Nephron (organoid): ENCODE data around the gene CAV2.

ENCODE experiments used
- H3K27ac Mint-ChIP-seq, 3 experiments: 2 replicates each; pipeline ENCODE4 v1.8.0; 2020; ENCODE audit warnings: mixed read lengths in 3 of 3, mild to moderate bottlenecking in 2 of 3, moderate library complexity in 1 of 3
- H3K27me3 Mint-ChIP-seq: 2 replicates; pipeline ENCODE4 v1.8.0; 2021; ENCODE audit warnings: low read depth, mild to moderate bottlenecking, moderate library complexity, mixed read lengths
- H3K36me3 Mint-ChIP-seq: 2 replicates; pipeline ENCODE4 v1.8.0; 2020; ENCODE audit warnings: low read depth, mixed read lengths
- H3K4me1 Mint-ChIP-seq: 2 replicates; pipeline ENCODE4 v1.8.0; 2020; ENCODE audit warnings: mixed read lengths
- H3K4me3 Mint-ChIP-seq, 3 experiments: 2 replicates each; pipeline ENCODE4 v1.8.0; 2020; ENCODE audit warnings: mild to moderate bottlenecking in 3 of 3, mixed read lengths in 3 of 3, moderate library complexity in 2 of 3
- H3K9me3 Mint-ChIP-seq: 2 replicates; pipeline ENCODE4 v1.8.0; 2020; ENCODE audit warnings: mixed read lengths
- TF ChIP-seq, protein P1 (sequence below), 3 experiments: fragments of 200-600 bp; sonication (generic); IDR thresholded peaks; one replicate each; pipeline ENCODE4 v1.5.0; 2021; ENCODE audit warnings: antibody characterized with exemption in 3 of 3; ENCODE audit not compliant: unreplicated experiment in 3 of 3

The CAV2 gene, protein sequence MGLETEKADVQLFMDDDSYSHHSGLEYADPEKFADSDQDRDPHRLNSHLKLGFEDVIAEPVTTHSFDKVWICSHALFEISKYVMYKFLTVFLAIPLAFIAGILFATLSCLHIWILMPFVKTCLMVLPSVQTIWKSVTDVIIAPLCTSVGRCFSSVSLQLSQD

DNA sequence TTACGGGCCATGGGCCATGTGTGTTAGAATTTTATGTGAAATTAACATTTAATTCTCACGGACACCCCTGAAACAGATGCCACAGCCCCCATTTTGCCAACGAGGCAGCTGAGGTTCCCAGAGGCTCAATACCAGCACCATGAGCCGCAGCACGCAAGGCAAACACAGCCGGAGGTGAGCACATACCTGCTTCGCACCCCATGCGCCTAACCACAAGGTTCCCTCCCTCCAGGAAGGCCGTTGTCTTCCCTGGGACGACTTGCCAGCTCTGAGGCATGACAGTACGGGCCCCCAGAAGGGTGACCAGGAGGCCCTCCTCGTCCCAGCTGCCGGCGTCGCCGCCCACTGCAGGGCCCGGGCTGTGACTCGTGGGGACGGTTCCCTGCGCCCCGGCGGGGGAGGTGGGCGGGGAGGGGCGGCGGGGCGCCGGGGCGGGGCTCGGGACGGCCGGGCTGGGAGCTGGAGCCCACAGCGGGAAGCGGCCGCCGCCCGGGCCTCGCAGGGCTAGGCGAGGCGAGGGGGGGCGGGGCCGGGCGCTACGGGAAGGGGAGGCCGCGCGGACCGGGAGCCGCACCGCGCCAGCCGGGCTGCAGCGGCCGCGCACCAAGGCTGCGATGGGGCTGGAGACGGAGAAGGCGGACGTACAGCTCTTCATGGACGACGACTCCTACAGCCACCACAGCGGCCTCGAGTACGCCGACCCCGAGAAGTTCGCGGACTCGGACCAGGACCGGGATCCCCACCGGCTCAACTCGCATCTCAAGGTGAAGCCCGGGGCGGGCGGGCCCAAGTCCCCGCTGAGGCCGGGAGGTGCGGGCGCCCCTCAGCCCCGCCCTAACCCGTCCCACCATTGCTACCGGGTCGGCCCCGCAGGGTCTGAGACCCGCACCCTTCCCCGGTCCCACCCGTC lies at the start of gene CAV2:
CAV2 (plus strand) TSS at position 571 of the 910 bp plus-strand sequence; CDS start at position 615, 44 bp downstream.
- Mint-ChIP-seq H3K4me3 (peak within 1 kb of the TSS; percentile 86 to 88 (median 86)), H3K36me3 (peaks cover 3% of the 10 kb centered on the region)

DNA sequence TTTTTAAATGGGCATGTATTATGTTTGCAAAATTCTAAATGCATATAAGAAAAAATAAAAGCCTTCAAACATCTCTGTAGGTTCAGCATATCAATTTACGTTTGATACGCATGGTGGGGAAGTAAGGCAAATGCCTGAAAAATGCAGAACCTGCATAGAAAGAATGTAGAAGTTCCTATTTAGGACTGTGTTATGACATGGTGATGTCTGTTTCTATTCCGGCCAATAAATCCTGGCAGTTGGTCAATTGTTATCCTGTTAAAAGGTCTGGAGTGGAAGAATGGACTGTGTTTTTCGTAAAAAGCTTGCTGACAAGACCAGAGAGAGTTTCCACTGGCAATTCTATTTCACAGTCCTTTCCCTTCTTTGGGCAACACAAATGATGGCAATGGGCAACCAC lies 49.6 kb upstream of the CAV2 start:
- no peaks in the 10 kb centered on the region for H3K4me1 Mint-ChIP-seq
- no peak overlapping the region for H3K27ac Mint-ChIP-seq
- H3K36me3 Mint-ChIP-seq: no peaks in the 10 kb centered on the region
- H3K27me3 Mint-ChIP-seq: no peaks in the 10 kb centered on the region
- TF ChIP-seq, protein P1, sequence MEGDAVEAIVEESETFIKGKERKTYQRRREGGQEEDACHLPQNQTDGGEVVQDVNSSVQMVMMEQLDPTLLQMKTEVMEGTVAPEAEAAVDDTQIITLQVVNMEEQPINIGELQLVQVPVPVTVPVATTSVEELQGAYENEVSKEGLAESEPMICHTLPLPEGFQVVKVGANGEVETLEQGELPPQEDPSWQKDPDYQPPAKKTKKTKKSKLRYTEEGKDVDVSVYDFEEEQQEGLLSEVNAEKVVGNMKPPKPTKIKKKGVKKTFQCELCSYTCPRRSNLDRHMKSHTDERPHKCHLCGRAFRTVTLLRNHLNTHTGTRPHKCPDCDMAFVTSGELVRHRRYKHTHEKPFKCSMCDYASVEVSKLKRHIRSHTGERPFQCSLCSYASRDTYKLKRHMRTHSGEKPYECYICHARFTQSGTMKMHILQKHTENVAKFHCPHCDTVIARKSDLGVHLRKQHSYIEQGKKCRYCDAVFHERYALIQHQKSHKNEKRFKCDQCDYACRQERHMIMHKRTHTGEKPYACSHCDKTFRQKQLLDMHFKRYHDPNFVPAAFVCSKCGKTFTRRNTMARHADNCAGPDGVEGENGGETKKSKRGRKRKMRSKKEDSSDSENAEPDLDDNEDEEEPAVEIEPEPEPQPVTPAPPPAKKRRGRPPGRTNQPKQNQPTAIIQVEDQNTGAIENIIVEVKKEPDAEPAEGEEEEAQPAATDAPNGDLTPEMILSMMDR (IDR thresholded peaks at IDR 0.05; ENCODE audit: unreplicated experiment in 3 of 3): no peak
- H3K4me3 Mint-ChIP-seq: no peak overlapping the region
- no peaks in the 10 kb centered on the region for H3K9me3 Mint-ChIP-seq

More for the DNA sequence above, at the start of gene CAV2:
- peaks cover 53% of the 10 kb centered on the region for H3K27me3 Mint-ChIP-seq
- peak within 1 kb of the TSS in 2 of 3 experiments; percentile 50 to 73 for H3K27ac Mint-ChIP-seq
- H3K4me1 Mint-ChIP-seq: peaks cover 6% of the 10 kb centered on the region
- TF ChIP-seq, protein P1 (IDR thresholded peaks at IDR 0.05; ENCODE audit: unreplicated experiment in 3 of 3): no peak
- H3K9me3 Mint-ChIP-seq: peaks cover 2% of the 10 kb centered on the region

DNA sequence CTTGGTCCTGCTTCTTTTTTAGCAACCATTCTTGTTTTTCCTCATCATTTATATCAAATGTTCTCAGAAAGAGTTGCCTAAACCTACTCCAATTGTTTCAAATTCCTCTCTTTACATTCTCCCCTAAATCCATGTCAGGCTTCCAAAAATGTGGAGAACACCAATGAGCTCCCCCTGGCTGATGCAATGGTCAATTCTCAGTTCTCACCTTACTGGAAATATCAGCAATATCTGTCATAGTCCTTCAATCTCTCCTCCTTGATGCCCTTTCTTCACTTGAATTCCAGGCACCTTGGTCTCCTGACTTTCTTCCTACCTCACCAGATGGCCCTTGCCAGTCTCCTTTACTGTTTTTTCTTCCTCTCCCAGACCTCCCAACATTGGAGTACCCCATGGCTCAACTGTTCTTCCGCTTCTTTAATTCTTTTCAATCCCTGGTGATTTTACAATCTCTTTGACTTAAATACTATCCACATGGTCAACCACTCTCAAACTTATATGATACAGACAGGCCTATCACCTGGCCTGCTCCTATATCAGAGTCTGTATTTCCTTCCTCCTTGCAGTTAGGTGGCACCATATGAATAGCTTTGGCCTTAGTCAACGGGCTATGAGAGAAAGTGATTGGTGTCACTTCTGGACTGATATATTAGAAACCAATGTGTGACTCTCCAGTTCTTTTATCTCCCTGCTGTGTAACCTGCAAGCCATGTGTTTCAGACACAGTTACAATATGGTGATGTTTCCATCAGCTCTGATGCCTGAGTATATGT lies 47.4 kb upstream of the CAV2 start:
- no peaks in the 10 kb centered on the region for H3K36me3 Mint-ChIP-seq
- TF ChIP-seq, protein P1 (IDR thresholded peaks at IDR 0.05; ENCODE audit: unreplicated experiment in 3 of 3): no peak
- no peak overlapping the region for H3K27ac Mint-ChIP-seq
- no peak overlapping the region for H3K4me3 Mint-ChIP-seq
- no peaks in the 10 kb centered on the region for H3K27me3 Mint-ChIP-seq
- H3K9me3 Mint-ChIP-seq: no peaks in the 10 kb centered on the region
- no peaks in the 10 kb centered on the region for H3K4me1 Mint-ChIP-seq

DNA sequence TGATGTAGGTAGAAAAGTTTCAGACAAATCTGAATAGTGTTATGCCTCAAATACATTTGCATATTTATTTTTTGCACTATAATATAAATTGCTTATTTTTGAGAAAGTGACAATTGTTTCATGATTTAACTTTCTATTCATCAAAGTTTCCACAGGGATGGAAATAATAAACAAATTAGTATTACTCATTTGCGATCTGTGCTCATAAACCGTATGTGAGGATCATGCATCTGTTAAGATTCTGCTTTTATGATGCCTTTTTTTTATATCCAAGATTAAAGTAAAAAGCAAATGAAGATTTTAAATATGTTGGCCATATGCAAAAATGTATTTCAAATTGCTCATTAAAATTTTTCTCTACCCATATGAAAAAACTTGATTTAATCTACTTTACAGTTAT lies 45.2 kb upstream of the CAV2 start:
- Mint-ChIP-seq H3K27me3 (no peaks in the 10 kb centered on the region), H3K36me3 (no peaks in the 10 kb centered on the region), H3K27ac (no peak overlapping the region), H3K4me3 (no peak overlapping the region), H3K9me3 (no peaks in the 10 kb centered on the region), H3K4me1 (no peaks in the 10 kb centered on the region)
- TF ChIP-seq, protein P1 (IDR thresholded peaks at IDR 0.05; ENCODE audit: unreplicated experiment in 3 of 3): no peak

DNA sequence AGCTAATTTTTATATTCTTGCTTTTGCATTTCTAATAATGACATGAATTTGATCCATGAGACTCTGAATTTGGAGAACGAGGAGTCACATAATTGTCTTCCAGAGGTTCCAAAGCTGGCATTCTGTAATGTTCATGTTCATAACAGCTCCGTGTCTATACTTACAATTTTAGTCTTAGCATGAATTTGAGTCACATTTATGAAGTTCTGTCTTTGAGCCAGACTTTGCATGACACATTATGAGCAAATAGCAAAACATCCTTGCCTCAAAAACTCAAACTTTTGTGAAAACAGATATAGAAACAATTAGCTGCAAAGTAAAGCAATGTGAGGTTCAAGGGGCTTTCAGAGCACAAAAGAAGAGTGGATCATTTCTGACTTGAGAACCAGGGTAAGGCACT lies 44.5 kb upstream of the CAV2 start:
- Mint-ChIP-seq H3K27me3 (no peaks in the 10 kb centered on the region), H3K9me3 (no peaks in the 10 kb centered on the region), H3K36me3 (no peaks in the 10 kb centered on the region), H3K4me3 (no peak overlapping the region), H3K27ac (no peak overlapping the region), H3K4me1 (no peaks in the 10 kb centered on the region)
- TF ChIP-seq, protein P1 (IDR thresholded peaks at IDR 0.05; ENCODE audit: unreplicated experiment in 3 of 3): no peak
